GM12891 (cell line): Measurements from ENCODE around the gene KRT20.

ENCODE experiments used
- POLR2A ChIP-seq: IDR thresholded peaks from 2 replicates; pipeline ENCODE4 v1.6.1; 2011; ENCODE audit warnings: low read depth, low read length, control low read depth
- POLR2AphosphoS5 ChIP-seq: IDR thresholded peaks from 2 replicates; pipeline ENCODE4 v1.6.1; 2011; ENCODE audit warnings: low read depth, low read length, control low read depth
- SPI1 ChIP-seq: IDR thresholded peaks from 2 replicates; pipeline ENCODE4 v1.6.1; 2011; ENCODE audit warnings: low read depth, low read length, control low read depth
- TAF1 ChIP-seq: IDR thresholded peaks from 2 replicates; pipeline ENCODE4 v1.6.1; 2011; ENCODE audit warnings: low read depth, low read length, control low read depth

- TF ChIP-seq TAF1 (no peak), POLR2A (no peak), POLR2AphosphoS5 (no peak), SPI1 (no peak)
Observed at GRCh38 chr17:40901981-40902474, 17.0 kb upstream of the KRT20 start.
